HG03025 (cell line): ENCODE results near the gene PARVA.

Source experiments
- ATAC-seq: cut with Tn5 transposase; IDR thresholded peaks from one replicate; pipeline ENCODE4 v1.9.1; 2021; ENCODE audit warnings: mild to moderate bottlenecking, moderate library complexity; ENCODE audit not compliant: unreplicated experiment, low FRiP score

PARVA gene

DNA sequence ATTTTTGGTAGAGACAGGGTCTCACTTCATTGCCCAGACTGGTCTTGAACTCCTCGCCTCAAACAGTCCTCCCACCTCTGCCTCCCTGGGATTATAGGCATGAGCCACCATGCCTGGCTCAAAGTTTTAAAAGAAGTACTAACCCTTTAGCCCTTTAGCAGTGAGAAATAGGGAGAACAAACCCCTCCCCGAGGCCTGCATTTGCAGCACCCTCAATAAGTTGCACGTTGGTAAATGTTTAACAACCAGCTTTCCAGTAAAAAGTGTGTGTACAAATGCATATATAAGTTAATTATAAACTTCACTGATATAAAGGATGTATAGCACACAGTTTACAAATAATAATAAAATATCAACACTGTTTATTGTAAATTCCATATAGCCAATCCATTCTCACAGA, 51.8 kb downstream of the PARVA start:
- no peak for ATAC-seq

DNA sequence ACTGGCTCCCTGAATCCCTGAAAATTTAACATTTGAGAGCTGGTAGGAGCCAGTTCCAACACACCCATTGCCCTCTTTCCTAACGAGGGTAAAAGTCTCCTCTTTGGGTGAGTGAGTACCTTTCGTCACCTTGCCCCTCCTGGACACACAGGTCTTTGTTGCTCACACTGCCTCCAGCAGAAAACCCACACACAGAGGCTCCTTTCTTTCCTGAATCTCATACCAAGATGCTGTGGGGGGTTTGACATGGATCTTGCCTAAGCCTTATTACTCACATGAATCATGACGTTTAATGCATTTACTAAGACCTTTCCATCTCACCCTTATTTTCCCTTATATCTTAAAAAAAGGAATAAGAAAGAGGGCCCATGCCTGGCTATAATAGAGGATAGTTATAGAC, 53.0 kb downstream of the PARVA start:
- no peak for ATAC-seq

GRCh38 chr11:12430954-12431595, 53.7 kb downstream of the PARVA start:
- ATAC-seq, result no peak

DNA sequence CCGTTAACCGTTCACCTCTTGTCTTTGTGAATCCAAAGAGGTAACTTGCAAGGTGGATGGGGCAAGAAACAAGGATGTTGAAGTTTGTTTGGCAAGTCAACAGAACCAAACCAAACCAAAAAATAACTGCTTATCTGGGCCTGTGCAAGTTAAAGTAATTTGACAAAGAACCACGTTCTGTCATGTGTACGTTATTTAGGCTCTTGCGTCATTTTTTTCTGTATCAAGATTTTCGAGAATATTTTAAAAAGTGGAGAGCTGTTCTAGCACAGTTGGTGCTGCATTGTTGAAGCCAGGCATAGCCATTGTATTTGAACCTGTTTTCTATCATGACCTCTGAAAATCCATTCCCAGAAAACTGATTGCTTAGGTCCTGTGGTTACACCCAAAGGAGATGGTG, 55.1 kb downstream of the PARVA start:
- ATAC-seq, result no peak

GRCh38 chr11:12433121-12433520, 55.8 kb downstream of the PARVA start:
- ATAC-seq, result no peak

GRCh38 chr11:12433571-12434324, 56.4 kb downstream of the PARVA start:
- no peak for ATAC-seq

DNA sequence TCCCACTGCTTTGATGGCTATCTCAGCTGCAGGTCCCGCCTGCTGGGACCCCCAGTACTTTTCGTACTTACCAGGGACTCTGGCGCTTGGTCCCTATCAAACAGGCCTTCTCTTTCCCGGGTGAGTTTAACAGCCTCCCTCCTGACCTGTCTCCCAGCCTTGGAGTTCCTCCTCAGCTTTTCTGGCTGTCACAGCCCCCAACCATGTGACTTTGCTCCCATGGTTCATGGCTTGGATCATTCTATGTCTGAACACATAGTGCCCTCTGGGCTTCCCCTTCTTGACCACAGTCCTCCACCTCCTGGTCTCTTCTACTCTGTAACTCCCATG, 56.9 kb downstream of the PARVA start:
- no peak for ATAC-seq

- no peak for ATAC-seq
Observed at GRCh38 chr11:12435264-12435663, 57.9 kb downstream of the PARVA start.

- ATAC-seq, result no peak
Observed at GRCh38 chr11:12436266-12436665, 58.9 kb downstream of the PARVA start.

- no peak for ATAC-seq
Observed at GRCh38 chr11:12438291-12438690, 60.9 kb downstream of the PARVA start.

GRCh38 chr11:12439615-12440014, 62.2 kb downstream of the PARVA start:
- ATAC-seq, result no peak

DNA sequence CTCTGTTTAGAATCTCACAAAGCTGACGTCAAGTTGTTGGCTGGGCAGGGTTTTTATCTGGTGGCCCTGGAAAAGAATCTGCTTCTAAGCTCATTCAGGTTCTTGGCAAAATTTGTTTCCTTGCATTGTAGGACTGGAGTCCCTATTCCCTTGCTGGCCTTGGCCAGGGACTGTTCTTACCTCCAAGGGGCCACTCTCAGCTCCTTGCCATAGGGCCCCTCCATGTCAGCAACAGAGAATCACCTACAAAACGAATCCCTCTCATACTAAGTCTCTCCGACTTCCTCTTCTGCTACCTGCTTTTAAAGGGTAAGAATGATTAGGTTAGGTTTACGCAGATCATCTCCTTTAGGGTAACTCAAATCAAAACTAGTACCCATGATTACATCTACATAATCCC, 63.2 kb downstream of the PARVA start:
- no peak for ATAC-seq

DNA sequence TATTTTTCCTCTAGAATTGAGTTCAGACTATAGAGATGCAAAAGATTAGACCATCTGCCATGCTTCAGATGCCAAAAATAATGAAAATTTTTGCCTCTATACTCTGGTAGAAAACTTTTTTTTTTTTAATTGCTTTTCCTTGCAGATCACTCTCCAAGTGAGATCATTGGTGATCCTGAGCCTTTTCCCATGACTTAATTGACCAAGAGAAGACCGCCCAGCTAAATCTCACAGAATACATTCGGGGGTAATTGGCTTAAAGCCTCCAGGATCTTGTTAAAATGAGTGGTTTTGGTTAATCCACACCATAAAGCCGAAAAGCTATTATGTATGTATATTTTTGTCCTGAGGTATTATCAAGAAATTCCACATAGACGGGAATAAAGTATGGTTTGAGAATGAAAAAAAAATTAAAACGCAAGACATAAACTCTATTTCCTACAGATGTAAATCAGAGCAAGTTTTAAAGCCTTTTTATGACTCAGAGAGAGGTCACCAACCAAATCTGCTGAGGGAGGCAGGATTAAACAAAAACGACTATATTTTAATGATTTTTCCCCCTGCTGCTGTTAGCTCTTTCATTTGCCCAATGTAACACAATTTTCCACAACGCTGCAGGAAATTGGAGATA, 64.0 kb downstream of the PARVA start:
- ATAC-seq, result no peak

DNA sequence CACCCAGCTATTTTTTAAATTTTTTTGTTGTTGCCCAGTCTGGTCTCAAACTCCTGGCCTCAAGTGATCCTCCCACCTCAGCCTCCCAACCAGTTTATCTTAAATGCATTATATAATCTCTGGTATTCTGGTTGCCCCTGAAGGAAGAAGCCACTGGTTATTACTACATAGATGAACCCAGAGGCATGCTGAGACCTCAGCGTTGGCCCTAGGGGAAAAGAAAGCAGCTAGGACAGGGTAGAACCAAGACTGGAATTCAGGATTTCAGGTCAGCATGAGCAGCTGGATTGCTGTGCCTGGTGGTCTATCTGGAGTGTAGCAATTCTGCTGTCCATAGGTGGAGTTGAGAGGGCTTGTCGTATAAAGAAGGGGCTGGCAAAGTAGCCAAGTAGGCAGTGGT, 67.2 kb downstream of the PARVA start:
- ATAC-seq, result no peak

- no peak for ATAC-seq
Observed at GRCh38 chr11:12445001-12445400, 67.6 kb downstream of the PARVA start.

DNA sequence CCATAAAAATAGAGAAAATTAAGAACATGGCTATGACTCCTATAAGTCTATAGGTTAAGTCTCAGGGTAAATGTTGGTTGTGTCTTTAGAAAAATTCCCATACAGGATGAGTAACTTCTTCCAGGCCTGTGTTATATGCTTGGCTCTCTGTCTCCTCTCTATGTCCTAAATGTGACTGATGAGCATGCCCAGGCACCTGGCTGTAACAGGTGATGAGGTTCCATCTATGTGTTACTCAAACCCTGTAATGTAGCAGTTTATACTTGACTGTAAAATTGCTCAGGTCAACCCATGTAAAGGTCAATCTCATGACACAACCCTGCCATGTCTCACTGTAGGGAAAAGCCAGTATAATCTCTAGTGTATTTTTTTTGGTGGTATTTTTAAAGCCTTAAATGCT, 69.5 kb downstream of the PARVA start:
- ATAC-seq, result no peak

DNA sequence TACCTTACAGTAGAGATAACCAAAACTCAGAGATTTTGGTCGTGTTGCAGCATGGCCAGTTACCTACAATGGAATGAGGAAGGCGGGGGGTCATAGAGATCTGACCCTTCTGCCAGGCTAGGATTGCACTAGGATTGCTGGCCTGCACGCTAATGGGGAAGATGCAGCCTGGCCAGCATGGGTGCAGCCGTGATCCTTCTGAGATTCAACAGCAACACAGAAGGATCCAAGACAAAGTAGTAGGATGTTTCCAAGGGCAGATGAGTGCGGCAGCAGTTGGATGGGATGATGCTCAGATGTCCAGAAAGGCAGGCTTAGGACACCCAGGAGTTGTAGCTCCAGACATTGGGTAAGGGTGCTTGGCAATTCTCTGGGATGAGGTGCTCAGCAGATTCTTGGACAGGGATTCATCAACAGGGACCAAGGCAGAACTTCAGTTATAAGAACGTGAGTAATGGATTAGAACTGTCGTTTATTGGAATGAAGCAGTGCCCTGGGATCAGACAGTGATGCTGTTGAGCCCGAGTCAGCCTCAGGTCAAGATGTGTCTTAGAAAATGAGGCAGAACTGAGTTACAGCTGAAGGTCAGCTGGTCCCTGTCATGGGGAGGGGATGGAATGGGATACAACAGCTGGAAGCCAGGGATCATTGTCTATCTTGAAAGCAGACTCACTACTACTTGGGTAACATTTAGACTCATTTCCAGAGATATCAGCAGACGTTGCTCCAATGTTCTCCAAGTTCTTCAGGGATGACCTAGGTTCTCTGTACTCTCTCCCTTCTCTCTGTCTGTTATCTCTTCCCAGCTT, 71.0 kb downstream of the PARVA start:
- ATAC-seq, result no peak

DNA sequence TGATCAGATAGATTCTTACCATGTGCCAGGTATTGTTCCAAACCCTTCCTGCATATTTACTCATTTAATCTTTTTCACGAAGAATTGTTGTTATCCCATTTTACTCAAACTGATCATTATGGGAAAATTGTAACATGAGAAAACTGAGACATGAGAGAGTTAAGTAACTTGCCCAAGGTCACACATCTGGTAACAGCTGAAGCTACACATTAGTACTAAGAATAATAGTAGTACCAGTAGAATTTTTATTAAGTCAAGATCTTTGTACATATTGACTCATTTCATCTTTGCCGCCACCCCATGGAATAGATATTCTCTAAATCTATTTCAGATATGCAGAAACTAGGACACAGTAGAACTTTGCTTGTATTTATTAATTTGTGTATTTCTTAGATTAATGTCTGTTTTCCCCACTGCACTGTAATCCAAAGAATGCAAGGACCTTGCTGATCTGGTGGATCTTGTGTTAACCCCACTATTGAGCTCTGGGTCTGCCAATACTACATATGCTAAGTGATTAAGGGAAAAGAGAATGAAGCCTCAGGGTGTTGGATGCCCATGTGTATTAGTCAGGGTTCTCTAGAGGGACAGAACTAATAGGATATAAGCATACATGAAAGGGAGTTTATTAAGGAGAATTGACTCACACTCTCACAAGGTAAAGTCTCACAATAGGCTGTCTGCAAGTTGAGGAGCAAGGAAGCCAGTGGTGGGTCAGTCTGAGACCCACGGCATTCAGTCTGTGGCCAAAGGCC, 72.8 kb downstream of the PARVA start:
- ATAC-seq, result no peak

GRCh38 chr11:12451179-12451814, 73.9 kb downstream of the PARVA start:
- no peak for ATAC-seq

- no peak for ATAC-seq
Observed at GRCh38 chr11:12453243-12453642, 75.9 kb downstream of the PARVA start.
